GM21786 (cell line): ENCODE measurements around the gene DPYSL3.
"Not testable (repeated sequence)": the region's sequence is repeated elsewhere in the genome, so short reads cannot be mapped to it uniquely, and the experiment has no call there.

ENCODE experiments used
- ATAC-seq: cut with Tn5 transposase; IDR thresholded peaks from one replicate; pipeline ENCODE4 v1.9.1; 2021; ENCODE audit not compliant: unreplicated experiment

The DPYSL3 gene

GRCh38 chr5:147509710-147510651 is at the start of gene DPYSL3:
Gene DPYSL3 (minus strand): TSS chr5:147510068. CDS start chr5:147509858, 210 bp downstream.
- no peak for ATAC-seq

- no peak for ATAC-seq
Measured at GRCh38 chr5:147558826-147559225, 49.0 kb upstream of the DPYSL3 start.

- ATAC-seq: no peak
Measured at GRCh38 chr5:147557876-147558745, 48.2 kb upstream of the DPYSL3 start.

- ATAC-seq: no peak
Measured at GRCh38 chr5:147555176-147555575, 45.3 kb upstream of the DPYSL3 start.

GRCh38 chr5:147554261-147554817 is 44.5 kb upstream of the DPYSL3 start:
- no peak for ATAC-seq

- not testable (repeated sequence) for ATAC-seq
Measured at GRCh38 chr5:147553817-147554216, 43.9 kb upstream of the DPYSL3 start.

- ATAC-seq: no peak
Measured at GRCh38 chr5:147552897-147553296, 43.0 kb upstream of the DPYSL3 start.

- no peak for ATAC-seq
Measured at GRCh38 chr5:147551677-147552076, 41.8 kb upstream of the DPYSL3 start.

- ATAC-seq: no peak
Measured at GRCh38 chr5:147547730-147548129, 37.9 kb upstream of the DPYSL3 start.

GRCh38 chr5:147544556-147544955 is 34.7 kb upstream of the DPYSL3 start:
- ATAC-seq: no peak

- ATAC-seq: no peak
Measured at GRCh38 chr5:147539053-147539452, 29.2 kb upstream of the DPYSL3 start.

- ATAC-seq: no peak
Measured at GRCh38 chr5:147538236-147538635, 28.4 kb upstream of the DPYSL3 start.

GRCh38 chr5:147534172-147534951 is 24.5 kb upstream of the DPYSL3 start:
- no peak for ATAC-seq

GRCh38 chr5:147532156-147532555 is 22.3 kb upstream of the DPYSL3 start:
- no peak for ATAC-seq

- ATAC-seq: no peak
Measured at GRCh38 chr5:147530530-147531389, 20.9 kb upstream of the DPYSL3 start.

GRCh38 chr5:147523069-147523468 is 13.2 kb upstream of the DPYSL3 start:
- ATAC-seq: no peak

- no peak for ATAC-seq
Measured at GRCh38 chr5:147522435-147522834, 12.6 kb upstream of the DPYSL3 start.

- ATAC-seq: no peak
Measured at GRCh38 chr5:147520450-147520849, 10.6 kb upstream of the DPYSL3 start.

- no peak for ATAC-seq
Measured at GRCh38 chr5:147519380-147519779, 9.5 kb upstream of the DPYSL3 start.

- ATAC-seq: no peak
Measured at GRCh38 chr5:147517383-147517782, 7.5 kb upstream of the DPYSL3 start.
